ENCODE measurements around the gene G6PD.

GRCh38 chrX:154541896-154542722 lies 4.5 kb downstream of the G6PD start:
- TF ChIP-seq CTCF (IDR thresholded peaks at IDR 0.05) = no peak
- no peak for TF ChIP-seq GABPB1 (CRISPR knock-in tag; IDR thresholded peaks at IDR 0.05)
- TF ChIP-seq USF2 (CRISPR knock-in tag; IDR thresholded peaks at IDR 0.05) = no peak
- TF ChIP-seq TEAD4 (CRISPR knock-in tag; IDR thresholded peaks at IDR 0.05) = no peak
- no peak for TF ChIP-seq ATF3 (CRISPR knock-in tag; conservative IDR thresholded peaks at IDR 0.05)
- TF ChIP-seq JUN (CRISPR knock-in tag; IDR thresholded peaks at IDR 0.05) = no peak
- no peak for TF ChIP-seq SMAD4 (CRISPR knock-in tag; IDR thresholded peaks at IDR 0.05)
- no peak for TF ChIP-seq STAT6 (CRISPR knock-in tag; conservative IDR thresholded peaks at IDR 0.05; ENCODE audit: low read depth)
- no peak for TF ChIP-seq ZNF121 (CRISPR knock-in tag; IDR thresholded peaks at IDR 0.05)
- TF ChIP-seq E2F5 (CRISPR knock-in tag; IDR thresholded peaks at IDR 0.05) = no peak
